Subcutaneous abdominal adipose tissue (tissue), 5 donors: ENCODE data around the gene SYT5.
"Not testable (repeated sequence)": the region's sequence is repeated elsewhere in the genome, so short reads cannot be mapped to it uniquely, and the experiment has no call there.

Source experiments
- H3K27ac ChIP-seq: one replicate; pipeline ENCODE4 v1.7.0; 2013; ENCODE audit warnings: low read depth, mild to moderate bottlenecking, inconsistent platforms, low read length, moderate library complexity
- H3K27me3 ChIP-seq, 5 donors: one replicate each; pipeline ENCODE4 v1.7.0; 2013; ENCODE audit warnings: low read length in 5 of 5, inconsistent platforms in 1 of 5; ENCODE audit not compliant: control insufficient read depth in 5 of 5, insufficient read depth in 4 of 5
- H3K36me3 ChIP-seq, 5 donors: one replicate each; pipeline ENCODE4 v1.7.0; 2013; ENCODE audit warnings: low read length in 5 of 5; ENCODE audit not compliant: control insufficient read depth in 5 of 5, insufficient read depth in 5 of 5
- H3K4me1 ChIP-seq, 5 donors: one replicate each; pipeline ENCODE4 v1.7.0; 2013; ENCODE audit warnings: low read length in 5 of 5, mild to moderate bottlenecking in 3 of 5, moderate library complexity in 1 of 5; ENCODE audit not compliant: control insufficient read depth in 5 of 5, insufficient read depth in 5 of 5
- H3K4me3 ChIP-seq, 5 donors: one replicate each; pipeline ENCODE4 v1.7.0; 2013; ENCODE audit warnings: low read length in 5 of 5, low read depth in 1 of 5
- H3K9ac ChIP-seq, 5 donors: one replicate each; pipeline ENCODE4 v1.7.0; 2013; ENCODE audit warnings: low read length in 5 of 5, mild to moderate bottlenecking in 4 of 5, moderate library complexity in 3 of 5
- H3K9me3 ChIP-seq, 5 donors: one replicate each; pipeline ENCODE4 v1.7.0; 2013; ENCODE audit warnings: low read length in 5 of 5; ENCODE audit not compliant: control insufficient read depth in 5 of 5
- donor health status: healthy.
- donor health status: healthy.
- donor health status: healthy.
- donor health status: healthy.
- donor health status: healthy.

SYT5 gene

DNA sequence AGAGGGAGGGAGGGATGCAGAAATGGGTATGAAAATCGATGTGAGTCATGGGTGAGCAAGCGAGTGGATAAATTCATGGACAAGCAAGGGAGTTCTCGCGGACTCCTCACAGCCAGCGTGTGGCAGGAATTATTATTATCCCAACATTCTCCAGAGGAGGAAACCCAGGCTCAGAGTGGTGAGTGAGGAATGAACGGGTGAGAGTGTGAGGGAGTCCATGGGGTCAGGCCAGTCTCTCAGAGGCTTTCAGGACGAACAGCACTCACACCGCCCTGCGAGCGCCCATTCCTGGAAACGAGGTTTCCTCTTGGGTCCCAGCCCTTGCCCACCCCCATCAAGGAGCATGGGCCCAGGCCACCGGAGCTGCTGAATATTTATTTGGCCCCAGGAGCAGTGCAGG, 7.3 kb downstream of the SYT5 start:
- H3K27ac ChIP-seq: no peak overlapping the region
- H3K9me3 ChIP-seq: peaks cover 0 to 3% (median 0%) of the 10 kb centered on the region in 5 donors
- H3K9ac ChIP-seq: no peak overlapping the region
- no peaks in the 10 kb centered on the region for H3K36me3 ChIP-seq
- H3K4me3 ChIP-seq: no peak overlapping the region
- H3K4me1 ChIP-seq: peaks cover 0 to 9% (median 7%) of the 10 kb centered on the region in 5 donors
- H3K27me3 ChIP-seq: peaks cover 55 to 80% (median 66%) of the 10 kb centered on the region in 5 donors

GRCh38 chr19:55172318-55172717, 7.8 kb downstream of the SYT5 start:
- not testable (repeated sequence) for H3K27ac ChIP-seq, H3K9me3 ChIP-seq, H3K36me3 ChIP-seq, H3K4me1 ChIP-seq, H3K9ac ChIP-seq, H3K4me3 ChIP-seq
- H3K27me3 ChIP-seq: peaks cover 54 to 79% (median 67%) of the 10 kb centered on the region in 5 donors

DNA sequence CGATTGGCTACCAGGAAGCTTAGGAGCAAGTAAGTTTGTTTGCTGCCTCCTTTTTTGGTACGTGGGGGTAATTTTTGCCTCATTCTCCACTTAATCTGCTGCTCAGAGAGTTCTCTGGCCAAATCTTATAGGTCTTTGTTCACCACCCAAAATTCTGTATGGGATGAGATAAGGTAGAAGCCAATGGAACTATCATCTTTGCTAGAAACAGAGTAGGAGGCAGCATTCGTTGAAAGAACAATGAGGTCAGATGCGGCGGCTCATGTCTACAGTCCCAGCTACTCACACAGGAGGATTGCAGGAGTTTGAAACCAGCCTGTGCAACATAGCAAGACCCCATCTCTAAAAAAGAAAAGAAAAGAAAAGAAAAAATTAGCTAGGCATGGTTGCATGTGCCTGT, 8.6 kb downstream of the SYT5 start:
- Histone ChIP-seq H3K27ac (no peak overlapping the region), H3K27me3 (peaks cover 46 to 79% (median 67%) of the 10 kb centered on the region in 5 donors)

GRCh38 chr19:55169136-55169535, 11.0 kb downstream of the SYT5 start:
- H3K9me3 ChIP-seq: no peaks in the 10 kb centered on the region
- no peak overlapping the region for H3K9ac ChIP-seq
- peaks cover 27 to 65% (median 55%) of the 10 kb centered on the region in 5 donors for H3K27me3 ChIP-seq
- no peaks in the 10 kb centered on the region for H3K36me3 ChIP-seq
- H3K27ac ChIP-seq: no peak overlapping the region
- peaks cover 0 to 21% (median 20%) of the 10 kb centered on the region in 5 donors for H3K4me1 ChIP-seq
- no peak overlapping the region for H3K4me3 ChIP-seq

More for the DNA sequence above, 8.6 kb downstream of the SYT5 start:
- Histone ChIP-seq H3K4me3 (no peak overlapping the region), H3K9me3 (peaks cover 0 to 3% (median 0%) of the 10 kb centered on the region in 5 donors), H3K4me1 (peaks cover 0 to 16% (median 13%) of the 10 kb centered on the region in 5 donors), H3K9ac (no peak overlapping the region), H3K36me3 (no peaks in the 10 kb centered on the region)

DNA sequence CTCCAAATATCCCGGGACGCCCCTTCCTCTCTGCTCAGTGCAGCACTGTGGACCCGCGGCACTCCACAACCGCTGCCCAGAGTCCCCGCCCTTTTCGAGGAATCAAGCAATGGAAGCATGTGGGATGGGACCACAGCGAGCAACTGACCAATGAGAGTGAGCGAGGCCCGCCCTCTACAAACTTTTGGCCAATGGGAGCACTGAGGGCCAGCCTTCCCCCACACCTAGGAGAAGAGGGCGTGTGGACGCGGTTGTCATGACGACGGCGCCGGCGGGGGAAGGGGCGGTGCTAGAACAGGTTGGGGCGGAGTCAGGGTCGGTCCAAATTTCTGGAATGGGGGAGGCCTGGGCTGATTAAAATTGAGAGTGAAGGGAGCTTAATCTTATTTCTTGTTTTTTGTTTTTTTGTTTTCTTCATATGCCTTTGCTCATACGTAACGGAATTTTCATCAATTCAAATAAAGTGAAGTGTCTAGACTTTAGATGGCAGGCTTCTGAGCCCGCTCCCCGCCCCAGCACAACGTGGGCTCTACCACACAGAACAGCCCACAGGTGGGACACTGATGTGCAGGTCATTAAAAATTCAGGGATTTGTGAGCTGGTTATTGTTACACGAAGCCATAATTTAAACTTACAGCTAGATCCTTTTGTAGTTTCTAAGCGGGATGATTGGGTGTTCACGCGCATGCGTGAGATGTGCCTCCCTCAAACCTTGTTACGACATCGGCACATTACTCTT, 13.4 kb downstream of the SYT5 start, which contains the start of gene DNAAF3:
Gene DNAAF3 (minus strand): TSS at position 84 of the 739 bp plus-strand sequence. CDS start 200 bp downstream, outside the sequence.
- no peaks in the 10 kb centered on the region for H3K36me3 ChIP-seq
- H3K9me3 ChIP-seq: no peaks in the 10 kb centered on the region
- H3K27me3 ChIP-seq: peaks cover 17 to 66% (median 58%) of the 10 kb centered on the region in 5 donors
- H3K4me1 ChIP-seq: peaks cover 0 to 14% (median 12%) of the 10 kb centered on the region in 5 donors
- peak within 1 kb of the TSS in 4 of 5 donors; percentile 35 to 65 (median 42) for H3K4me3 ChIP-seq
- H3K9ac ChIP-seq: no peak within 1 kb of the TSS
- H3K27ac ChIP-seq: no peak within 1 kb of the TSS

GRCh38 chr19:55165952-55166529, 14.0 kb downstream of the SYT5 start:
- no peak overlapping the region for H3K9ac ChIP-seq
- no peaks in the 10 kb centered on the region for H3K36me3 ChIP-seq
- no peaks in the 10 kb centered on the region for H3K9me3 ChIP-seq
- no peak overlapping the region for H3K27ac ChIP-seq
- H3K4me3 ChIP-seq: peak overlapping the region in 4 of 5 donors; percentile 35 to 65 (median 42)
- peaks cover 0 to 14% (median 12%) of the 10 kb centered on the region in 5 donors for H3K4me1 ChIP-seq
- peaks cover 16 to 66% (median 57%) of the 10 kb centered on the region in 5 donors for H3K27me3 ChIP-seq

GRCh38 chr19:55161571-55162322, 18.3 kb downstream of the SYT5 start:
- H3K27me3 ChIP-seq: peaks cover 24 to 68% (median 60%) of the 10 kb centered on the region in 5 donors
- no peak overlapping the region for H3K27ac ChIP-seq
- no peak overlapping the region for H3K9ac ChIP-seq
- no peaks in the 10 kb centered on the region for H3K9me3 ChIP-seq
- no peaks in the 10 kb centered on the region for H3K36me3 ChIP-seq
- H3K4me3 ChIP-seq: no peak overlapping the region
- H3K4me1 ChIP-seq: peaks cover 0 to 10% (median 8%) of the 10 kb centered on the region in 5 donors

- no peaks in the 10 kb centered on the region for H3K36me3 ChIP-seq
- no peak overlapping the region for H3K9ac ChIP-seq
- peaks cover 30 to 68% (median 56%) of the 10 kb centered on the region in 5 donors for H3K27me3 ChIP-seq
- peaks cover 0 to 5% (median 2%) of the 10 kb centered on the region in 5 donors for H3K4me1 ChIP-seq
- no peak overlapping the region for H3K4me3 ChIP-seq
- H3K27ac ChIP-seq: no peak overlapping the region
- H3K9me3 ChIP-seq: no peaks in the 10 kb centered on the region
Measured at GRCh38 chr19:55160986-55161365, 19.1 kb downstream of the SYT5 start.

- Histone ChIP-seq H3K4me3 (no peak overlapping the region), H3K9ac (no peak overlapping the region), H3K36me3 (no peaks in the 10 kb centered on the region), H3K4me1 (peaks cover 0 to 6% (median 0%) of the 10 kb centered on the region in 5 donors), H3K27ac (no peak overlapping the region), H3K9me3 (no peaks in the 10 kb centered on the region), H3K27me3 (peaks cover 28 to 66% (median 50%) of the 10 kb centered on the region in 5 donors)
Measured at GRCh38 chr19:55160128-55160985, 19.7 kb downstream of the SYT5 start.
